ENCODE measurements around the gene ASCC2.
A peak's percentile ranks its signal among the peaks of the same experiment; 100 is the strongest.

Gene ASCC2

GRCh38 chr22:29837741-29838598, at the start of gene ASCC2:
Gene ASCC2, minus strand, starts transcription at chr22:29838274. Its CDS starts 5,949 bp downstream, at chr22:29832325.
- no peak for TF ChIP-seq CTCF (IDR thresholded peaks at IDR 0.05)

- TF ChIP-seq CTCF (IDR thresholded peaks at IDR 0.05): no peak
Measured at GRCh38 chr22:29887358-29887757, 49.3 kb upstream of the ASCC2 start.

- no peak for TF ChIP-seq CTCF (IDR thresholded peaks at IDR 0.05)
Measured at GRCh38 chr22:29886596-29886995, 48.5 kb upstream of the ASCC2 start.

GRCh38 chr22:29885610-29886009, 47.5 kb upstream of the ASCC2 start:
- no peak for TF ChIP-seq CTCF (IDR thresholded peaks at IDR 0.05)

GRCh38 chr22:29883775-29884097, 45.7 kb upstream of the ASCC2 start:
- no peak for TF ChIP-seq CTCF (IDR thresholded peaks at IDR 0.05)

GRCh38 chr22:29883045-29883774, 45.1 kb upstream of the ASCC2 start, which contains the start of gene MTMR3:
Gene MTMR3, plus strand, starts transcription at chr22:29883174. Its CDS starts 87,886 bp downstream, at chr22:29971060.
- TF ChIP-seq CTCF (IDR thresholded peaks at IDR 0.05): peak; percentile 37; the same call in 1 of the 2 replicates

GRCh38 chr22:29882716-29883044, 44.6 kb upstream of the ASCC2 start:
- no peak for TF ChIP-seq CTCF (IDR thresholded peaks at IDR 0.05)

All from LNCAP (cell line).